Measurements from ENCODE around the gene TTC9.

GRCh38 chr14:70662816-70663215 lies 21.1 kb downstream of the TTC9 start:
- TF ChIP-seq CTCF (IDR thresholded peaks at IDR 0.05) (no peak), MYC (IDR thresholded peaks at IDR 0.05; ENCODE audit: borderline replicate concordance, low read length) (no peak), RFX5 (IDR thresholded peaks at IDR 0.05) (no peak), MAX (IDR thresholded peaks at IDR 0.05) (no peak), POLR2A (IDR thresholded peaks at IDR 0.05; ENCODE audit: low read length) (no peak), NR3C1 (IDR thresholded peaks at IDR 0.05) (no peak), ELK1 (IDR thresholded peaks at IDR 0.05; ENCODE audit: low read depth, low read length) (no peak), KDM1A (IDR thresholded peaks at IDR 0.05; ENCODE audit: low read depth) (no peak)
